ENCODE measurements around the gene KLC4. TPM values are rescaled to one million over a fixed set of nuclear protein-coding genes. Genes with fewer than 3 reads are reported as not detected.

The KLC4 gene
- total RNA-seq = 16.7 and 20.3 TPM in 2 replicates
- long read RNA-seq, partial matches to known transcripts = 0 of 1 reads
- long read RNA-seq, other reads (novel, unspliced or antisense) = 1 of 1 reads

- TF ChIP-seq, protein P1, sequence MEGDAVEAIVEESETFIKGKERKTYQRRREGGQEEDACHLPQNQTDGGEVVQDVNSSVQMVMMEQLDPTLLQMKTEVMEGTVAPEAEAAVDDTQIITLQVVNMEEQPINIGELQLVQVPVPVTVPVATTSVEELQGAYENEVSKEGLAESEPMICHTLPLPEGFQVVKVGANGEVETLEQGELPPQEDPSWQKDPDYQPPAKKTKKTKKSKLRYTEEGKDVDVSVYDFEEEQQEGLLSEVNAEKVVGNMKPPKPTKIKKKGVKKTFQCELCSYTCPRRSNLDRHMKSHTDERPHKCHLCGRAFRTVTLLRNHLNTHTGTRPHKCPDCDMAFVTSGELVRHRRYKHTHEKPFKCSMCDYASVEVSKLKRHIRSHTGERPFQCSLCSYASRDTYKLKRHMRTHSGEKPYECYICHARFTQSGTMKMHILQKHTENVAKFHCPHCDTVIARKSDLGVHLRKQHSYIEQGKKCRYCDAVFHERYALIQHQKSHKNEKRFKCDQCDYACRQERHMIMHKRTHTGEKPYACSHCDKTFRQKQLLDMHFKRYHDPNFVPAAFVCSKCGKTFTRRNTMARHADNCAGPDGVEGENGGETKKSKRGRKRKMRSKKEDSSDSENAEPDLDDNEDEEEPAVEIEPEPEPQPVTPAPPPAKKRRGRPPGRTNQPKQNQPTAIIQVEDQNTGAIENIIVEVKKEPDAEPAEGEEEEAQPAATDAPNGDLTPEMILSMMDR (conservative IDR thresholded peaks at IDR 0.05) = no peak
- H3K27me3 Mint-ChIP-seq (ENCODE audit: low read depth) = no peaks in the 10 kb centered on the region
- H3K4me3 Mint-ChIP-seq = peak within 1 kb of the TSS; percentile 99
- peak within 1 kb of the TSS; percentile 98 for H3K27ac Mint-ChIP-seq (ENCODE audit: unreplicated experiment)
- peaks cover 2% of the 10 kb centered on the region for H3K36me3 Mint-ChIP-seq (ENCODE audit: low read depth)
- no peaks in the 10 kb centered on the region for H3K9me3 Mint-ChIP-seq
- peak; percentile 90 for DNase-seq (ENCODE audit: low read depth, low spot score)
- peaks cover 28% of the 10 kb centered on the region for H3K4me1 Mint-ChIP-seq
Observed at GRCh38 chr6:43059168-43060033, at the start of gene KLC4, which contains the start of gene MRPL2. KLC4 (plus strand) TSS chr6:43059631; CDS start chr6:43061336, 1,705 bp downstream. MRPL2 (minus strand) TSS chr6:43059434; CDS start chr6:43059381, 53 bp downstream.

DNA sequence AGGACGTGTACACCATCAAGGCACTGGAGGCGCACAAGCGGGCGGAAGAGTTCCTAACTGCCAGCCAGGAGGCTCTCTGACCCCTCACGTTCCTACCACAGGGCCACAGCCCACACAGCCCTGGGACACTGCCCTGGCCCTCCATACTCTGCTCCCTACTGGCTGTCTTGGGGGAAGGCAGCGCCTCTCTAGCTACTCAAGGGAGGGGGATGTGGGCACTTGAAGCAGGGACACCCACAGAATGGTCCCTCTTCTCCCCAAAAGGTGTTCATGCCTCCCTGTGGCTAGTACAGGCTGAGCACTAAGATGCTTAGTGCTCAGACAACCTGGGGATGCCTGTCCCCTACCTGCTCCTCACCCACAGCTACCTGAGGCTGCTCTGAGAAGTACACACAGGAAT lies 48.2 kb upstream of the KLC4 start:
- H3K9me3 Mint-ChIP-seq = no peaks in the 10 kb centered on the region
- DNase-seq (ENCODE audit: low read depth, low spot score) = no peak
- H3K27ac Mint-ChIP-seq (ENCODE audit: unreplicated experiment) = no peak overlapping the region
- TF ChIP-seq, protein P1 (conservative IDR thresholded peaks at IDR 0.05) = no peak
- peaks cover 4% of the 10 kb centered on the region for H3K36me3 Mint-ChIP-seq (ENCODE audit: low read depth)
- peaks cover 30% of the 10 kb centered on the region for H3K4me1 Mint-ChIP-seq
- peak overlapping the region; percentile 97 for H3K4me3 Mint-ChIP-seq
- H3K27me3 Mint-ChIP-seq (ENCODE audit: low read depth) = no peaks in the 10 kb centered on the region

DNA sequence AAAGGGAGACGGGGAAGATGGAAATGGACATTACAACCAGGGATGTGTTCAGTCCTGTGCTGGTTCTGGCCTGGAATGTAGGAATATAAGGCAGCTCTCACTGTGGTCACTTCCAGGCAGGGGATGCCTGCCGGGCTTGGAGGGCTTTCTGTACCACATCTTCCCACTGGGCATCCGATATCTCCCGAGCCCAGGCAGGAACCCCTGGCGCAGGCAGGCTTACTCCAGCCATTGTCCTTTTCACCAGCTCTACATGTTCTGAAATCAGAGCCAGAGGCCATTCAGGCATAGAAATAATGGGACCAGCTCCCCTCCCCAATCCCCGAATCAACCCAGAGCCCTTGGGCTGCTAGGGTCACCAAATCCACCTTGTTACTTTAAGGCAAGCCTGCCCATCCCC lies 47.1 kb upstream of the KLC4 start:
- Mint-ChIP-seq H3K4me3 (peak overlapping the region; percentile 97), H3K27ac (ENCODE audit: unreplicated experiment) (peak overlapping the region; percentile 59), H3K9me3 (no peaks in the 10 kb centered on the region), H3K27me3 (ENCODE audit: low read depth) (no peaks in the 10 kb centered on the region), H3K4me1 (peaks cover 30% of the 10 kb centered on the region), H3K36me3 (ENCODE audit: low read depth) (peaks cover 3% of the 10 kb centered on the region)
- TF ChIP-seq, protein P1 (conservative IDR thresholded peaks at IDR 0.05) = no peak
- DNase-seq (ENCODE audit: low read depth, low spot score) = no peak

GRCh38 chr6:43013097-43013842 lies 46.2 kb upstream of the KLC4 start:
- H3K36me3 Mint-ChIP-seq (ENCODE audit: low read depth) = no peaks in the 10 kb centered on the region
- no peak for DNase-seq (ENCODE audit: low read depth, low spot score)
- TF ChIP-seq, protein P1 (conservative IDR thresholded peaks at IDR 0.05) = no peak

GRCh38 chr6:43013843-43014433 lies 45.5 kb upstream of the KLC4 start, which contains the start of the genes KLHDC3 and MEA1:
KLHDC3 (plus strand) TSS chr6:43014249; CDS start chr6:43017193, 2,944 bp downstream.
MEA1 (minus strand) TSS chr6:43013946; CDS start chr6:43013813, 133 bp downstream.
- Mint-ChIP-seq H3K27ac (ENCODE audit: unreplicated experiment) (peak within 1 kb of the TSS; percentile 96), H3K27me3 (ENCODE audit: low read depth) (no peaks in the 10 kb centered on the region), H3K9me3 (no peaks in the 10 kb centered on the region), H3K4me1 (peaks cover 30% of the 10 kb centered on the region), H3K4me3 (peak within 1 kb of the TSS; percentile 97), H3K36me3 (ENCODE audit: low read depth) (peaks cover under 1% of the 10 kb centered on the region)
- TF ChIP-seq, protein P1 (conservative IDR thresholded peaks at IDR 0.05) = no peak
- DNase-seq (ENCODE audit: low read depth, low spot score) = peak; percentile 96

More at GRCh38 chr6:43013097-43013842, 46.2 kb upstream of the KLC4 start:
- Mint-ChIP-seq H3K9me3 (no peaks in the 10 kb centered on the region), H3K4me1 (peaks cover 30% of the 10 kb centered on the region), H3K27ac (ENCODE audit: unreplicated experiment) (peak overlapping the region; percentile 87), H3K4me3 (peak overlapping the region; percentile 97), H3K27me3 (ENCODE audit: low read depth) (no peaks in the 10 kb centered on the region)

Data from neural crest cell (in vitro differentiated cells).